Activated CD4-positive, alpha-beta T cell treated with anti-CD3 and anti-CD28 coated beads, Interleukin-2, amount 50 U/mL, for 16 hours (primary cell): Measurements from ENCODE around the gene DNAJC8.

Source experiments
- DNase-seq: peaks from one replicate; pipeline ENCODE4 v3.0.0-alpha.2; 2020

DNAJC8 gene

GRCh38 chr1:28170001-28170596 lies 62.7 kb downstream of the DNAJC8 start:
- DNase-seq: no peak

DNA sequence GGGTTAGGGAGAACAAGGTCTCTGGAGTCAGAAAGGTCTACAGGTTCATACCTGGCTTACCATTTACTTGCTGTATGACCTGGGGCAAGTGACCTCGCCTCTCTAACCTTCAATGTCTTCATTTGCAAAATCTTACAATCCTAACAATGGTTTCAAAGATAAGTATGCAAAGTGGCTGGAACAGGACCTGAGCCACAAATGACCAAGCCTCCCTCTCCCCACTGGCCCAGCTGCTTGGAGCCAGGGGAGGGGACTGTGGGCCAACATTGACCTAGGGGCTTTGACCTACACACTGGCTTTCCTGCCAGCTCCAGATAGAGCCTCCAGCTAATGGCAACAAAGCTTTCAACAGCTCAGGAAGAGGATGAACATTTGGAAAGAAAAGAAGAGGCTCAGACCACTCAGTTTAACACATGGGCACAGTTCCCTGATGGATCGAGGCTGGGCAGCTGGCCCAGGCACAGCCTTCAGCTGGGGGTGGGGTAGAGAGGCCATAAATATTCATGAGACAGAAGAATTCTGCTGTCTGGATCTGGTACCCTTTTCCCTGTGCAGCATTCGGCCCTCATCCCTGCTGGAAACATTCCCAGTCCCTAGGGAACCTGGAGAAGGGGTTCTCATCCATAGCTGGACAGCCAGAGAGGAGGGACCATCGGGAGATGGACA lies 69.2 kb downstream of the DNAJC8 start:
- no peak for DNase-seq

DNA sequence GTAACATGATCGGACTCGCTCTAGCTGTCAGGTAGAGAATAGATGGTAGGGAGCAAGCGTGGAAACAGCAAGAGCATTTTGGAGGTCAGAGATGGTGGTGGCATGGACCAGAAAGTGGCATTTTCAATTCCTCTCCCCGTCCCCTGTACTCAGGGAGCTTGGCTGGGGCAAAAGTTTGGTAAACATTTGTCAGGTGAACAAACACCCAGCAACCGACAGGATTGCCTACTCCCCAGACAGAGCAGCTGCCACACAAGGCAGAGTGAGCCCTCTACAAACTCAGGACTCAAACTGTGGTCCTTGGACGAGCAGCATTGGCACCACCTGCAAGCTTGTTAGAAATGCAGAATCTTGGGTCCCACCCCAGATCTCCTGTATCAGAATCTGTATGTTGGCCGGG lies 70.7 kb downstream of the DNAJC8 start:
- DNase-seq: no peak

- DNase-seq: no peak
These were observed 71.1 kb downstream of the DNAJC8 start for GRCh38 chr1:28161751-28162150.

GRCh38 chr1:28160782-28161266 lies 72.0 kb downstream of the DNAJC8 start:
- no peak for DNase-seq

GRCh38 chr1:28159680-28160079 lies 73.1 kb downstream of the DNAJC8 start:
- no peak for DNase-seq

DNA sequence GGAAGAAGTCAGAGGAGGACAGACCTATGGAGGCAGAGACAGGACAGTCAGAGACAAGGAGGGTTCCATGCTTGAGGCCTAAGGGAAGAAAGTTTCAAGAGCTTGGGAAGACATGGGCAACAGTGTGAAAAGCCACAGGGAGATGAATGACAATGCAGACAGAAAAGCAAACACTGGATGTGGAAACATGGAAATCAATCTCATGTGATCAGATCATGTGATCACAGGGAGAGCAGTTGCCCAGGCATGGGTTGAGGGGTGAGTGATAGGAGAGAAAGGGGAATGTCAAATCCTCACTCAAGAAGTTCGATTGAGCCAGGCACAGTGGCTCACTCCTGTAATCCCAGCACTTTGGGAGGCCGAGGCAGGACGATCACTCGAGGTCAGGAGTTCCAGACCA lies 73.6 kb downstream of the DNAJC8 start:
- no peak for DNase-seq

GRCh38 chr1:28157894-28158293 lies 74.9 kb downstream of the DNAJC8 start:
- no peak for DNase-seq

DNA sequence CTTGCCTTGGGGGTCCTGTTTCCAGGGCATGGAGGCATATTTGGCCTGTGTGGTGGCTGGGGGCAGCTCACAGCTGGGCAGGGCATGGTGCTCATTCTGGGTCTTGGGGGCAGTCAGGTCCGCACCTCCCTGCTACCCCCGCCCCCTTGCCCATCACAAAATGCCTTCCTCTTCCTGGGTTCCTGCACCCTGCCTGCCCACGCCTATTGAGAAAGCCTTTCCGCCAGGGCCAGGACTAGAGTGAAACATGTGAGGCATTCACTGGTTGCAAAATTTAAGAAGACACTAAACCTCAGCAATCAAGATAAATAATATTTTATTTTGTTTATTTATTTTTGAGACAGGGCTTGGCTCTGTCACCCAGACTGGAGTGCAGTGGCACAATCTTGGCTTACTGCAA lies 76.0 kb downstream of the DNAJC8 start:
- no peak for DNase-seq

DNA sequence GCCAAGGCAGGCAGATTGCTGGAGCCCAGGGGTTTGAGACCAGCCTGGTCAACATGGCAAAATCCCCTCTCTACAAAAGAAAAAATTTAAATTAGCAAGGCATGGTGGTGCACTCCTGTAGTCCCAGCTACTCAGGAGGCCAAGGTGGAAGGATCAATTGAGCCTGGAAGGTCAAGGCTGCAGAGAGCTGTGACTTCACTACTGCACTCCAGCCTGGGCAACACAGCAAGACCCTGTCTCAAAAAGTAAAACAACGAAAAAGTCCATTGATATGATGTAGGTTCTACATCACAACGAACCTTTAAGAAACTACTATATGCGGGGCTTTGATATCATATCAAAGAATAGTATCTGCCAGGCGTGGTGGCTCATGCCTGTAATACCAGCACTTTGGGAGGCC lies 77.2 kb downstream of the DNAJC8 start:
- no peak for DNase-seq

- DNase-seq: no peak
These were observed 78.7 kb downstream of the DNAJC8 start for GRCh38 chr1:28154078-28154594.
